ENCODE results near the gene IZUMO4. TPM values are rescaled to one million over a fixed set of nuclear protein-coding genes. Genes with fewer than 3 reads are reported as not detected.
"Not testable (repeated sequence)": the region's sequence is repeated elsewhere in the genome, so short reads cannot be mapped to it uniquely, and the experiment has no call there.

Gene IZUMO4
- total and polyA plus RNA-seq, 2 experiments from 2014 or later: 1.4 to 2.8 TPM

DNA sequence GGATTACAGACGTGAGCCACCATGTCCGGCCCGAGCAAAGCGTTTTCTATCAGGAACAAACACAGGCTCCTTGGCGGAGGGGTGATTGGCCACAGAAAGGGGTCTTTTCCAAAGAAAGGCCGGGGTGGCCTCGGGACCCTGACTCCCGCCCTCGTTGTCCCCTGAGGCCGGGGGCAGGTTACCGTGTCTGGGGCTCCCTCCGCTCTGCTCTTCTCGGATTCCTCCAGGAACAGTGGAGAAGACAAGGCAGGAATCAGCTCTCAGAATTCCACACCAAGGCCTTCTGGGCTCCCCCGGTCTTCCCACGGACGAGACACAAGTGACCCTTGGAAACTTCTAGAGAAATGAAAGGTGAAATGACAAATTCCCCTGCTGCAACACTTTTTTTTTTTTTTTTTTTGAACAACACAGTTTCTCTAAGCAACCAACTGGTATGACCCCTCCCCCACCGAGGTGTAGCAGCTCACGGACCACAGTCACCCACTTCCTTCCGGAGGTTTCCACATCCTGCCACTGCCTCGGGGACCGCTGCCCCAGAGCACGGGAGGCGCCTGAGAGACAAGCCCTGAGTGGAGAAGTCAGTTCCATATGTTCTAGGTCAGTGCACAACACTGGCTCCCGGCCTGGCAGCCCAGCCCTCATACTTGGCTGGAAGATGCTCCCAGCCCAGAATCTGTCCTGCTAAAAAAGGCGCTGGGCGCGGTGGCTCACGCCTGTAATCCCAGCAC is 11.6 kb upstream of the IZUMO4 start:
- Histone ChIP-seq H3K9me2 (replicated peaks; ENCODE audit: insufficient read depth) (no peaks in the 10 kb centered on the region), H3K9me3 (ENCODE audit: low read depth) (no peaks in the 10 kb centered on the region), H3K4me1 (ENCODE audit: insufficient read depth) (peaks cover 4% of the 10 kb centered on the region), H4K20me1 (ENCODE audit: insufficient read depth, poor library complexity, severe bottlenecking) (peaks cover 4% of the 10 kb centered on the region), H3K27me3 (no peaks in the 10 kb centered on the region), H3K36me3 (replicated peaks; ENCODE audit: insufficient read depth, low read depth) (no peaks in the 10 kb centered on the region), H3K4me3 (no peak overlapping the region), H2AFZ (no peak overlapping the region), H3K79me2 (peaks cover 21% of the 10 kb centered on the region), H3K4me2 (no peak overlapping the region), H3K27ac (no peak overlapping the region)
- DNase-seq (ENCODE audit: low spot score): no peak
- WGBS (ENCODE audit: low lambda C conversion rate, missing lambda C conversion rate): 88% methylated on average over 27 of the region's 28 CpGs
- TF ChIP-seq EZH2phosphoT487 (IDR thresholded peaks at IDR 0.05; ENCODE audit: low read depth, severe bottlenecking, unreplicated experiment) (no peak), EZH2 (IDR thresholded peaks at IDR 0.05; ENCODE audit: borderline replicate concordance) (no peak)
- TF ChIP-seq, protein P1, sequence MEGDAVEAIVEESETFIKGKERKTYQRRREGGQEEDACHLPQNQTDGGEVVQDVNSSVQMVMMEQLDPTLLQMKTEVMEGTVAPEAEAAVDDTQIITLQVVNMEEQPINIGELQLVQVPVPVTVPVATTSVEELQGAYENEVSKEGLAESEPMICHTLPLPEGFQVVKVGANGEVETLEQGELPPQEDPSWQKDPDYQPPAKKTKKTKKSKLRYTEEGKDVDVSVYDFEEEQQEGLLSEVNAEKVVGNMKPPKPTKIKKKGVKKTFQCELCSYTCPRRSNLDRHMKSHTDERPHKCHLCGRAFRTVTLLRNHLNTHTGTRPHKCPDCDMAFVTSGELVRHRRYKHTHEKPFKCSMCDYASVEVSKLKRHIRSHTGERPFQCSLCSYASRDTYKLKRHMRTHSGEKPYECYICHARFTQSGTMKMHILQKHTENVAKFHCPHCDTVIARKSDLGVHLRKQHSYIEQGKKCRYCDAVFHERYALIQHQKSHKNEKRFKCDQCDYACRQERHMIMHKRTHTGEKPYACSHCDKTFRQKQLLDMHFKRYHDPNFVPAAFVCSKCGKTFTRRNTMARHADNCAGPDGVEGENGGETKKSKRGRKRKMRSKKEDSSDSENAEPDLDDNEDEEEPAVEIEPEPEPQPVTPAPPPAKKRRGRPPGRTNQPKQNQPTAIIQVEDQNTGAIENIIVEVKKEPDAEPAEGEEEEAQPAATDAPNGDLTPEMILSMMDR (IDR thresholded peaks at IDR 0.05; ENCODE audit: poor library complexity): no peak

DNA sequence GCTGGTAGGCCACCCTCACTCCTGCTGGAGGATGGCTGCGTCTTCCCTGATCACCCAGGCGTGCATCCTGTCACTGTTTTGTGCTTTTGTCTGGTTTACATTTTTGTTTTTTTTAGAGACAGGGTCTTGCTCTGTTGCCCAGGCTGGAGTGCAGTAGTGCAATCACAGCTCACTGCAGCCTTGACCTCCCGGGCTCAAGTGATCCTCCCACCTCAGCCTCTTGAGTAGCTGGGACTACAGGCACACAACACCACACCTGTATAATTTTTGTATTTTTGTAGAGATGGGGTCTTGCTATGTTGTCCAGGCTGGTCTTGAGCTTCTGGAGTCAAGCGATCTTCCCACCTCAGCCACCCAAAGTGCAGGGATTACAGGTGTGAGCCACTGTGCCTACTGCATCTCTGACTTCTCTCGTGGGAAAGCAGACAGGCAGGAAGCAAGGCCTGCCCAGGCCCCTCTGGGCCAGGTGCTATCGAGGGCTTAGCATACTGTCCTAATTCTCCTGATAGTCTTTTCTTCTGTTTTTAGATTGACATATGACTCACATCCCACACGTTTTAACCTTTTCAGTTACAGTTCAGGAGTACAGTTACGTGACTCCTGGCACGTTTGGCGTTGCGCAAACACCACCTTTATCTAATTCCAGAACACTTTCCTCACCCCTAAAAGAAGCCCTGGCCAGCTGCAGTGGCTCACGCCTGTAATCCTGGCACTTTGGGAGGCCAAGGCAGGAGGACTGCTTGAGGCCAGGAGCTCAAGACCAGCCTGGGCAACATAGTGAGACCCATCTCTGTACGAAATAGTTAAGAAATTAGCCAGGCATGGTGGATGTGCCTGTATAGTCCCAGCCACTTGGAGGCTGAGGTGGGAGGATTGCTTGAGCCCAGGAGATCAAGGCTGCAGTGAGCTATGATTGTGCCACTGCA is 9.8 kb upstream of the IZUMO4 start:
- not testable (repeated sequence) for H3K4me1 ChIP-seq (ENCODE audit: insufficient read depth); H3K36me3 ChIP-seq (replicated peaks; ENCODE audit: insufficient read depth, low read depth); H3K4me2 ChIP-seq; H4K20me1 ChIP-seq (ENCODE audit: insufficient read depth, poor library complexity, severe bottlenecking); H3K4me3 ChIP-seq; H3K9me3 ChIP-seq (ENCODE audit: low read depth); H3K27me3 ChIP-seq; H2AFZ ChIP-seq; H3K9me2 ChIP-seq (replicated peaks; ENCODE audit: insufficient read depth)
- H3K27ac ChIP-seq: peak overlapping the region; percentile 49
- 77% methylated on average over 13 of the region's 13 CpGs for WGBS (ENCODE audit: low lambda C conversion rate, missing lambda C conversion rate)
- peak; percentile 67 for DNase-seq (ENCODE audit: low spot score)
- peaks cover 35% of the 10 kb centered on the region for H3K79me2 ChIP-seq

DNA sequence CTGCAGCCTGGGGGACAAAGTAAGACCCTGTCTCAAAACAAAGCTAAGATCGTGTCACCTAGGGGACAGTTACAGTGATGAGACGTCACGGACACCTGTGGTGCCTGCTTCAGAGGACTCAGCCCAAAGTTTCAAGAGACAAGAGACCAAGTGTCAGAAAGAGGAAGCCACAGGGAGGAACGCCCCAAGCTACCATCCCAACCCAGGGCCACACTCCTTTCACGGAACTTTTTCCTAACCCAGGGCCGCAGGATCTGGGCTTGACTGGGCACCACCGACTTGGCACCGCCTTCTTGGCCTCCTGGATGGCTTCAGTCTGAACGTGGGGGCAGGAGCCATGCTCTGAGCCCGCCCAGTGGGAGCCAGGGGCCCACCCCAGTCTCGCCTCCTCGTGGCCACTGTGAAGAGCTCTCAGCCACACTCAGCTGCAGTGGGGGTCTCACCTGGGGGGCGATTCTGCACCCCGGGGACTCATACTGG is 9.1 kb upstream of the IZUMO4 start:
- peaks cover 4% of the 10 kb centered on the region for H3K4me1 ChIP-seq (ENCODE audit: insufficient read depth)
- TF ChIP-seq, protein P1 (IDR thresholded peaks at IDR 0.05; ENCODE audit: poor library complexity): no peak
- TF ChIP-seq EZH2phosphoT487 (IDR thresholded peaks at IDR 0.05; ENCODE audit: low read depth, severe bottlenecking, unreplicated experiment): no peak
- TF ChIP-seq EZH2 (IDR thresholded peaks at IDR 0.05; ENCODE audit: borderline replicate concordance): no peak

More for the DNA sequence above, 9.1 kb upstream of the IZUMO4 start:
- H3K36me3 ChIP-seq (replicated peaks; ENCODE audit: insufficient read depth, low read depth): no peaks in the 10 kb centered on the region
- no peaks in the 10 kb centered on the region for H3K9me3 ChIP-seq (ENCODE audit: low read depth)
- no peak overlapping the region for H2AFZ ChIP-seq
- no peaks in the 10 kb centered on the region for H3K27me3 ChIP-seq
- H3K9me2 ChIP-seq (replicated peaks; ENCODE audit: insufficient read depth): no peaks in the 10 kb centered on the region
- 97% methylated on average over 14 of the region's 14 CpGs for WGBS (ENCODE audit: low lambda C conversion rate, missing lambda C conversion rate)
- H3K79me2 ChIP-seq: peaks cover 40% of the 10 kb centered on the region
- no peak overlapping the region for H3K4me3 ChIP-seq
- peaks cover 4% of the 10 kb centered on the region for H4K20me1 ChIP-seq (ENCODE audit: insufficient read depth, poor library complexity, severe bottlenecking)
- H3K27ac ChIP-seq: peak overlapping the region; percentile 7
- no peak overlapping the region for H3K4me2 ChIP-seq
- DNase-seq (ENCODE audit: low spot score): no peak
